Erythroblast (primary cell): ENCODE measurements around the gene ASNSD1.
"Not testable (repeated sequence)": the region's sequence is repeated elsewhere in the genome, so short reads cannot be mapped to it uniquely, and the experiment has no call there.

Source experiments
- DNase-seq, 2 experiments: peaks; one replicate each; lab custom pipeline; 2025; lab: John Stamatoyannopoulos, UW
- GATA1 ChIP-seq: IDR thresholded peaks from 2 replicates; pipeline ENCODE4 v1.6.1; 2011; ENCODE audit warnings: low read depth, mild to moderate bottlenecking, control low read depth, low read length, moderate library complexity
- POLR2A ChIP-seq: IDR thresholded peaks from 2 replicates; pipeline ENCODE4 v1.6.1; 2011; ENCODE audit warnings: mild to moderate bottlenecking, low read length

Gene ASNSD1

DNA sequence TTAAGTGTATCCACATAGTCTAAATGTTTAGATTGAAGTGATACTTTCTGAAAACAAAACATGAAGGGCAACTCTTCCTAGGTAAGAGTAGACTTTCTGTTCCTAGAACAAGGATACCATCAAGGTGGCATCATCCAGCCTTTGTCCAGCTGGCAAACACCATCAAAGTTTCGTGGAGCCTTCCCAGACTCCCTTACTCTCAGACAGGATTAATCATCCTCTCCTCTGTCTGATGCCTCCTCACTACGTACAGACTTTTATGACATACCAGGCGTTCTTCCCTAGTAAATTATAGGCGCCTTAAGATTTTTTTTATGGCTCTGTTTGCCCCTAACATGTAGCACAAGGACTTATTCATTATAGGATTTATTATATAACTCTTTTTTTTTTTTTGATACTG, 29.4 kb upstream of the ASNSD1 start:
- TF ChIP-seq GATA1, result no peak
- no peak for TF ChIP-seq POLR2A
- DNase-seq, result no peak

DNA sequence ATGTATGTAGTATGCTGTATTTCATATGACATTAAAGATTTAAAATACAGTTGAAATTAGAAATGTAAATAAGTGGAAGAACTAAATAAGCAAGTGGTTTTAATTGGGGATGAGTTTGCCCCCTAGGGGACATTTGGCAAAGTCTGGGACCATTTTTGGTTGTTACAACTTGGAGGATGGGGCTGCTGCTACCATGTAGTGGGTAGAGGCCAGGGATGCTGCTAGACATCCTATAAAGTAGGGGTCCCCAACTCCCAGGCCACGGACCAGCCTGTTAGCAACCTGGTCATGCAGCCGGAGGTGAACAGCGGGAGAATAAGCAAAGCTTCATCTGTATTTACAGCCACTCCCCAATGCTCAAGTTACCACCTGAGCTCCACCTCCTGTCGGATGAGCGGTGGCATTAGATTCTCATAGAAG, 27.9 kb upstream of the ASNSD1 start:
- DNase-seq, result peak; percentile 59 to 78
- TF ChIP-seq POLR2A (no peak), GATA1 (no peak)

DNA sequence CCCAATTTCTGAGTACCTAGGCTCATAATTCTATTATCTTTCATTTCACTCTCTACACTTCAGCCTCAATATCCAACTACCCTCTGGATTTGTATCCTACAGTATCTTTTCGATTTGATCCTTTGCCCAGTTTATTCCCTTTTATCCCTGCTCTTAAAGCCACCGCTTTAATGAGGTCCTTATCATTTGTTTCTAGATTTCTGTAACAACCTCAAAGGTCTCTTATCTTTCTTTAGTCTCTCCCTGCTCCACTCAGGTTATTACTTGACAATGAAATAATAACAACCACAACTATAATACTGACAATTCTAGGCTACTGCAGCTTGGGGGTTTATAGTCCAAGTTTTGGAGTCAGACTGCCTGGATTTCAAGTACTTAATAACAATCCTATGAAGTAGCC, 25.9 kb upstream of the ASNSD1 start:
- TF ChIP-seq GATA1 (no peak), POLR2A (no peak)

GRCh38 chr2:189638301-189639006, 22.8 kb upstream of the ASNSD1 start:
- no peak for TF ChIP-seq POLR2A
- no peak for TF ChIP-seq GATA1

More for the DNA sequence above, 25.9 kb upstream of the ASNSD1 start:
- no peak for DNase-seq

DNA sequence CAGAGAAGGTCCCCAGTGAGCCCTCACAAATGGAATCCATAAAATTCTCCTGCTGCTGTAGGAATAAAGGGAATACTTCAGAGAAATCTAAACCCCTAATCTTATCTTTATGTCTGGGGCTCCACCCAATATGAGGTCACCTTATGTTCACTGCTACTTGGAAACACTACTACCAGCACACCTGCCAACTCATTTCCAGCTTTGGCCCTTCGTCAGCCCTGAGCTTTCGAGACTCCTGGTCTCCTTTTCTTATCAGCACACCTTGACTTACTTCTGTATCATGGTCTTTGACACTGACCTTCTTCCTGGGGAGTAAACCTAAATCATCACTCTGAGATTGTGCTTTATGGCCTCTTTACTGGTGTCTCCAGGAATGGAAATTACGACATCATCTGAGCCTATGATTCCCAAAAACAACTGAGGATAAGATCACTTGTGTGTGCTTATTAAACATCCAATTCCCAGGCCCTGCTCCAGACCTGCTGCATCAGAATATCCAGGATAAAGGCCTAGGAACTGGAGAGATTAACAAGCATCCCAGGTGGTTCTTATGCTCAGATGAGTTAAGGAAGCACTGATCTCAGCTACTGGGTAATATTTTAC, 22.2 kb upstream of the ASNSD1 start:
- no peak for TF ChIP-seq POLR2A
- DNase-seq, result no peak

More at GRCh38 chr2:189638301-189639006, 22.8 kb upstream of the ASNSD1 start:
- DNase-seq, result no peak

- no peak for TF ChIP-seq POLR2A
- no peak for TF ChIP-seq GATA1
- no peak for DNase-seq
Observed at GRCh38 chr2:189641002-189641401, 20.3 kb upstream of the ASNSD1 start.

DNA sequence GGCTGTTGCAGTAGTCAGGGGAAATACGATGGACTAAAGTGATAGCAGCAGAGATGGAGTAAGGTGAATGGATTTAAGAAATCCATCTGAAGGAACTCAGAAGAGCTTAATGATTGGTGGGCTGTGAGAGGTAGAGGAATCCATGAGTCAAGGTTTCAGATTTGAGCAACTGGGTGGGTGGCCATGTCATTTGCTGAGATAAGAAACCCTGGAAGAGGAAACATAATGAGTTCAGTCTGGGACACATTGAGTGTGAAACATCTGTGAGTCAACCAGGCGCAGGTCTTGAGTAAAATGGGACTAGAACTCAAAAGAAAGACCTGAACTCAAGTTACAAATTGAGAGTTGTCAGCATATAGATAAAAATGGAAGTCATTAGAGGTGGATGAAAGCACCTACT, 19.7 kb upstream of the ASNSD1 start:
- TF ChIP-seq GATA1, result no peak
- no peak for TF ChIP-seq POLR2A
- DNase-seq, result peak; percentile 14 to 39

DNA sequence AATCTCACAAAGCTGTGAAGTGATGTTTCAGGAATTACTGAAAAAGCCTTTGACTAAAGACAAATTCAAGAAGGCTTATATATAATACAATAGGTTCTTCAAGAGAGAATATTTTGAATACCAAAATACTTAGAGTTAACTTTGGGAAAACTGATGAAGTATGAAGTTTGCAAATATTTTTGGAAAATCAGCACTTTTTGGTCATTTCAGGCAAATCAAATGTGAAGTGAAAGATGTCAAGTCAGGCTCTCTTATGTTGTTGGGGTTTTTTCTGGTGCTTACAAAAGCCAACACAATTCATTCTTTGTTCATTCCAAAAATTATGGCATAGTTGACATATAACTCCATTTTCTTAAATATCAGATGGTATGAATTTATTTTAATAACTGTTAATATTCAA, 14.7 kb upstream of the ASNSD1 start:
- TF ChIP-seq POLR2A, result no peak
- no peak for TF ChIP-seq GATA1
- DNase-seq, result no peak

GRCh38 chr2:189648846-189649509, 12.3 kb upstream of the ASNSD1 start:
- no peak for DNase-seq
- TF ChIP-seq POLR2A, result no peak
- TF ChIP-seq GATA1, result no peak

- DNase-seq, result no peak
- TF ChIP-seq GATA1 (no peak), POLR2A (no peak)
Observed at GRCh38 chr2:189651284-189651683, 10.0 kb upstream of the ASNSD1 start.

GRCh38 chr2:189653464-189653863, 7.8 kb upstream of the ASNSD1 start:
- not testable (repeated sequence) for DNase-seq

DNA sequence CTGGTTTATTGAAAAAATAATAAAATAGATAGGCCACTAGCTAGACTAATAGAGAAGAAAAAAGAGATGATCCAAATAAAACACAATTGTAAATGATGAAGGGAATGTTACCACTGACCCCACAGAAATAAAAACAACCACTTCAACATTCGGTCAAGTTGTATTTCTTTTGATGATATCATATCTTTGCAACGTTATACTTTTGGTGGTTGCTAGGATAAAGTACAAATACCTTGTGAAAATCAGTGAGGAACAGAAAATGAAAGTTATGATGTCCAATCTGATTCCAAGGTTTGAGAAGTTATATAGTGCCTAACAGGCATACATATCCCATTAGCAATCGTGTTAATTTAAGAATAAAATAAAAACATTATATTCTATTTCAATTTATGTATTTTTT, 6.6 kb upstream of the ASNSD1 start:
- DNase-seq, result no peak
- TF ChIP-seq GATA1, result no peak
- no peak for TF ChIP-seq POLR2A

- no peak for TF ChIP-seq POLR2A
- no peak for TF ChIP-seq GATA1
- no peak for DNase-seq
Observed at GRCh38 chr2:189657867-189658266, 3.4 kb upstream of the ASNSD1 start.

- DNase-seq, result no peak
- no peak for TF ChIP-seq POLR2A
- TF ChIP-seq GATA1, result no peak
Observed at GRCh38 chr2:189658306-189659212, 2.7 kb upstream of the ASNSD1 start.
